Activated CD4-positive, alpha-beta T cell treated with anti-CD3 and anti-CD28 coated beads, Interleukin-2, amount 10 ng/mL, durations not matched to agents 24 days and 14 days (primary cell): ENCODE measurements around the gene CDYL. TPM values are rescaled to one million over a fixed set of nuclear protein-coding genes. Genes with fewer than 3 reads are reported as not detected.

ENCODE experiments used
- DNase-seq: peaks from one replicate; pipeline ENCODE4 v3.0.0; 2022
- H3K27ac Mint-ChIP-seq: one replicate; pipeline ENCODE4 v1.8.0; 2022; ENCODE audit warnings: mild to moderate bottlenecking, mixed read lengths
- H3K27me3 Mint-ChIP-seq: one replicate; pipeline ENCODE4 v1.8.0; 2022; ENCODE audit warnings: mixed read lengths
- H3K36me3 Mint-ChIP-seq: one replicate; pipeline ENCODE4 v1.8.0; 2022; ENCODE audit warnings: low read depth, mild to moderate bottlenecking, mixed read lengths
- H3K4me1 Mint-ChIP-seq: one replicate; pipeline ENCODE4 v1.8.0; 2021; ENCODE audit warnings: mixed read lengths
- H3K4me3 Mint-ChIP-seq: one replicate; pipeline ENCODE4 v1.8.0; 2022; ENCODE audit warnings: mild to moderate bottlenecking, moderate library complexity, mixed read lengths
- H3K9me3 Mint-ChIP-seq: one replicate; pipeline ENCODE4 v1.8.0; 2021; ENCODE audit warnings: mixed read lengths
- intact Hi-C: fragments of 100-400 bp; cut with micrococcal nuclease; formaldehyde crosslinking; loops from one replicate; pipeline ENCODE4 v1.15.1; 2023
- total RNA-seq: library from RNA; stranded (reverse); gene quantifications from 2 replicates; pipeline ENCODE4 v1.2.3, GENCODE V29; 2022

Gene CDYL
- total RNA-seq, 1 donor from 2014 or later, result 23.4 TPM

- Mint-ChIP-seq H3K9me3 (no peaks in the 10 kb centered on the region), H3K36me3 (peaks cover 7% of the 10 kb centered on the region), H3K4me3 (no peak overlapping the region), H3K27ac (peak overlapping the region; percentile 3), H3K4me1 (peaks cover 33% of the 10 kb centered on the region), H3K27me3 (no peaks in the 10 kb centered on the region)
- no peak for DNase-seq
- intact Hi-C loops, result no loop called here
Measured at GRCh38 chr6:4909063-4909706, 133.0 kb downstream of the CDYL start.

GRCh38 chr6:4910037-4910760 lies 134.0 kb downstream of the CDYL start:
- H3K4me3 Mint-ChIP-seq, result no peak overlapping the region
- H3K36me3 Mint-ChIP-seq, result peaks cover 7% of the 10 kb centered on the region
- no peak overlapping the region for H3K27ac Mint-ChIP-seq
- no peaks in the 10 kb centered on the region for H3K27me3 Mint-ChIP-seq
- H3K4me1 Mint-ChIP-seq, result peaks cover 37% of the 10 kb centered on the region
- intact Hi-C loops, result no loop called here
- H3K9me3 Mint-ChIP-seq, result no peaks in the 10 kb centered on the region
- no peak for DNase-seq

- DNase-seq, result no peak
- Mint-ChIP-seq H3K4me1 (peaks cover 32% of the 10 kb centered on the region), H3K27ac (no peak overlapping the region), H3K36me3 (peaks cover 8% of the 10 kb centered on the region), H3K27me3 (no peaks in the 10 kb centered on the region), H3K9me3 (no peaks in the 10 kb centered on the region), H3K4me3 (no peak overlapping the region)
- intact Hi-C loops, result no loop called here
Measured at GRCh38 chr6:4912559-4912958, 136.4 kb downstream of the CDYL start.

GRCh38 chr6:4913705-4914419 lies 137.7 kb downstream of the CDYL start:
- Mint-ChIP-seq H3K9me3 (no peaks in the 10 kb centered on the region), H3K27me3 (no peaks in the 10 kb centered on the region), H3K36me3 (peaks cover 5% of the 10 kb centered on the region), H3K4me1 (peaks cover 26% of the 10 kb centered on the region), H3K27ac (no peak overlapping the region), H3K4me3 (no peak overlapping the region)
- DNase-seq, result no peak
- intact Hi-C loops, result no loop called here

GRCh38 chr6:4914420-4915159 lies 138.4 kb downstream of the CDYL start:
- Mint-ChIP-seq H3K4me1 (peaks cover 25% of the 10 kb centered on the region), H3K9me3 (no peaks in the 10 kb centered on the region), H3K27ac (no peak overlapping the region), H3K36me3 (peaks cover 4% of the 10 kb centered on the region), H3K27me3 (no peaks in the 10 kb centered on the region), H3K4me3 (no peak overlapping the region)
- intact Hi-C loops, result no loop called here
- no peak for DNase-seq

GRCh38 chr6:4916954-4917561 lies 140.9 kb downstream of the CDYL start:
- DNase-seq, result peak; percentile 65
- peak overlapping the region; percentile 0 for H3K4me3 Mint-ChIP-seq
- peaks cover 2% of the 10 kb centered on the region for H3K36me3 Mint-ChIP-seq
- peak overlapping the region; percentile 65 for H3K27ac Mint-ChIP-seq
- no peaks in the 10 kb centered on the region for H3K9me3 Mint-ChIP-seq
- peaks cover 20% of the 10 kb centered on the region for H3K4me1 Mint-ChIP-seq
- no peaks in the 10 kb centered on the region for H3K27me3 Mint-ChIP-seq
- intact Hi-C loops, result no loop called here

- no peaks in the 10 kb centered on the region for H3K27me3 Mint-ChIP-seq
- H3K4me1 Mint-ChIP-seq, result peaks cover 20% of the 10 kb centered on the region
- H3K9me3 Mint-ChIP-seq, result no peaks in the 10 kb centered on the region
- H3K27ac Mint-ChIP-seq, result no peak overlapping the region
- no peak overlapping the region for H3K4me3 Mint-ChIP-seq
- intact Hi-C loops, result no loop called here
- no peak for DNase-seq
- peaks cover under 1% of the 10 kb centered on the region for H3K36me3 Mint-ChIP-seq
Measured at GRCh38 chr6:4920914-4921410, 144.8 kb downstream of the CDYL start.

GRCh38 chr6:4922488-4923037 lies 146.4 kb downstream of the CDYL start:
- H3K27ac Mint-ChIP-seq, result no peak overlapping the region

GRCh38 chr6:4923081-4923480 lies 146.9 kb downstream of the CDYL start:
- Mint-ChIP-seq H3K9me3 (no peaks in the 10 kb centered on the region), H3K27ac (no peak overlapping the region), H3K4me1 (peaks cover 9% of the 10 kb centered on the region), H3K4me3 (no peak overlapping the region), H3K36me3 (no peaks in the 10 kb centered on the region), H3K27me3 (no peaks in the 10 kb centered on the region)
- no peak for DNase-seq
- intact Hi-C loops, result no loop called here

More at GRCh38 chr6:4922488-4923037, 146.4 kb downstream of the CDYL start:
- DNase-seq, result no peak
- Mint-ChIP-seq H3K27me3 (no peaks in the 10 kb centered on the region), H3K4me3 (no peak overlapping the region), H3K9me3 (no peaks in the 10 kb centered on the region), H3K36me3 (no peaks in the 10 kb centered on the region), H3K4me1 (peaks cover 9% of the 10 kb centered on the region)
- intact Hi-C loops, result no loop called here

GRCh38 chr6:4924661-4925271 lies 148.6 kb downstream of the CDYL start:
- no peak for DNase-seq
- H3K36me3 Mint-ChIP-seq, result no peaks in the 10 kb centered on the region
- intact Hi-C loops, result no loop called here
- H3K4me3 Mint-ChIP-seq, result no peak overlapping the region
- H3K27ac Mint-ChIP-seq, result no peak overlapping the region
- no peaks in the 10 kb centered on the region for H3K27me3 Mint-ChIP-seq
- H3K4me1 Mint-ChIP-seq, result peaks cover 15% of the 10 kb centered on the region
- no peaks in the 10 kb centered on the region for H3K9me3 Mint-ChIP-seq

- peaks cover 15% of the 10 kb centered on the region for H3K4me1 Mint-ChIP-seq
- H3K27me3 Mint-ChIP-seq, result no peaks in the 10 kb centered on the region
- no peaks in the 10 kb centered on the region for H3K36me3 Mint-ChIP-seq
- DNase-seq, result no peak
- no peak overlapping the region for H3K27ac Mint-ChIP-seq
- H3K4me3 Mint-ChIP-seq, result no peak overlapping the region
- H3K9me3 Mint-ChIP-seq, result no peaks in the 10 kb centered on the region
- intact Hi-C loops, result no loop called here
Measured at GRCh38 chr6:4925580-4925979, 149.4 kb downstream of the CDYL start.

- no peaks in the 10 kb centered on the region for H3K36me3 Mint-ChIP-seq
- no peaks in the 10 kb centered on the region for H3K27me3 Mint-ChIP-seq
- H3K9me3 Mint-ChIP-seq, result no peaks in the 10 kb centered on the region
- intact Hi-C loops, result no loop called here
- H3K27ac Mint-ChIP-seq, result no peak overlapping the region
- no peak for DNase-seq
- H3K4me1 Mint-ChIP-seq, result peaks cover 17% of the 10 kb centered on the region
- no peak overlapping the region for H3K4me3 Mint-ChIP-seq
Measured at GRCh38 chr6:4928426-4928825, 152.2 kb downstream of the CDYL start.
